Hematopoietic multipotent progenitor cell treated with erythropoietin and hydrocortisone succinate and interleukin-3 and kit ligand, for 4 days (in vitro differentiated cells): ENCODE measurements around the gene SRRM1.
"Not testable (repeated sequence)": the region's sequence is repeated elsewhere in the genome, so short reads cannot be mapped to it uniquely, and the experiment has no call there.

Experiments
- DNase-seq: peaks from one replicate; pipeline ENCODE4 v3.0.0-alpha.2; 2015

Gene SRRM1

GRCh38 chr1:24695202-24695974 lies 52.3 kb downstream of the SRRM1 start:
- DNase-seq = peak; percentile 95

GRCh38 chr1:24696041-24696755 lies 53.1 kb downstream of the SRRM1 start:
- DNase-seq = no peak

- no peak for DNase-seq
Measured at GRCh38 chr1:24696756-24697330, 53.7 kb downstream of the SRRM1 start.

- DNase-seq = not testable (repeated sequence)
Measured at GRCh38 chr1:24697453-24698001, 54.4 kb downstream of the SRRM1 start.

GRCh38 chr1:24698326-24698725 lies 55.2 kb downstream of the SRRM1 start:
- DNase-seq = not testable (repeated sequence)

GRCh38 chr1:24699628-24700027 lies 56.5 kb downstream of the SRRM1 start:
- DNase-seq = no peak

- no peak for DNase-seq
Measured at GRCh38 chr1:24702511-24703293, 59.6 kb downstream of the SRRM1 start.

- no peak for DNase-seq
Measured at GRCh38 chr1:24704411-24705259, 61.5 kb downstream of the SRRM1 start.

GRCh38 chr1:24705260-24706073 lies 62.4 kb downstream of the SRRM1 start:
- peak; percentile 95 for DNase-seq

GRCh38 chr1:24706074-24706389 lies 62.9 kb downstream of the SRRM1 start:
- not testable (repeated sequence) for DNase-seq

GRCh38 chr1:24707687-24708086 lies 64.6 kb downstream of the SRRM1 start:
- DNase-seq = no peak

- peak; percentile 61 for DNase-seq
Measured at GRCh38 chr1:24708938-24709337, 65.8 kb downstream of the SRRM1 start.

- no peak for DNase-seq
Measured at GRCh38 chr1:24709791-24710441, 66.8 kb downstream of the SRRM1 start.

GRCh38 chr1:24711329-24711728 lies 68.2 kb downstream of the SRRM1 start:
- no peak for DNase-seq

GRCh38 chr1:24713176-24713575 lies 70.1 kb downstream of the SRRM1 start:
- no peak for DNase-seq

GRCh38 chr1:24713736-24714135 lies 70.6 kb downstream of the SRRM1 start:
- no peak for DNase-seq

- DNase-seq = no peak
Measured at GRCh38 chr1:24714859-24715520, 71.9 kb downstream of the SRRM1 start.

- no peak for DNase-seq
Measured at GRCh38 chr1:24715658-24716057, 72.6 kb downstream of the SRRM1 start.

- no peak for DNase-seq
Measured at GRCh38 chr1:24717887-24718650, 75.0 kb downstream of the SRRM1 start.
